Lower lobe of right lung (tissue), 2 donors: Measurements from ENCODE around the gene BCAR3. TPM values are rescaled to one million over a fixed set of nuclear protein-coding genes. Genes with fewer than 3 reads are reported as not detected.

ENCODE experiments used
- ATAC-seq, 2 donors: fragments of 200-7000 bp; cut with Tn5 transposase; one replicate each; pipeline ENCODE4 v1.9.1; 2020 to 2022; ENCODE audit warnings: mild to moderate bottlenecking in 2 of 2, moderate library complexity in 2 of 2
- DNase-seq: peaks from one replicate; pipeline ENCODE4 v3.0.0-alpha.2; 2020
- H3K27ac ChIP-seq: fragments of 200-600 bp; one replicate; pipeline ENCODE4 v1.8.0; 2022
- H3K27me3 ChIP-seq: fragments of 200-600 bp; one replicate; pipeline ENCODE4 v1.8.0; 2022; ENCODE audit warnings: low read depth
- H3K36me3 ChIP-seq: fragments of 200-600 bp; one replicate; pipeline ENCODE4 v1.8.0; 2022; ENCODE audit warnings: mild to moderate bottlenecking
- H3K4me1 ChIP-seq: fragments of 200-600 bp; one replicate; pipeline ENCODE4 v1.8.0; 2022
- H3K4me3 ChIP-seq: fragments of 200-600 bp; one replicate; pipeline ENCODE4 v1.8.0; 2022; ENCODE audit warnings: mild to moderate bottlenecking
- H3K9me3 ChIP-seq: fragments of 200-600 bp; one replicate; pipeline ENCODE4 v1.8.0; 2022
- CTCF ChIP-seq: fragments of 200-600 bp; IDR thresholded peaks from one replicate; pipeline ENCODE4 v1.8.0; 2022; ENCODE audit warnings: antibody characterized with exemption, mild to moderate bottlenecking
- intact Hi-C: fragments of 100-400 bp; cut with DNase I; formaldehyde crosslinking; loops from one replicate; pipeline ENCODE4 v1.11.0; 2022
- total RNA-seq: library from RNA; stranded (reverse); fragmentation: NEBNext Ultra II Directional; extraction: Animal tissue kit (Norgen Biotek cat#: 25700); gene quantifications from one replicate; pipeline ENCODE4 v1.2.1, GENCODE V29; 2021
- donor health status: DM: no; HTN: yes; CAD: no; lungs with severe emphysema.

BCAR3 gene
- total RNA-seq, 1 donor from 2014 or later: 24.9 TPM

GRCh38 chr1:93600663-93601062 is 81.0 kb downstream of the BCAR3 start:
- no peaks in the 10 kb centered on the region for H3K9me3 ChIP-seq
- no peak for TF ChIP-seq CTCF
- no peak overlapping the region for H3K27ac ChIP-seq
- no peaks in the 10 kb centered on the region for H3K36me3 ChIP-seq
- ATAC-seq: no peak
- DNase-seq: no peak
- no peaks in the 10 kb centered on the region for H3K27me3 ChIP-seq
- intact Hi-C loops: no loop called here
- H3K4me3 ChIP-seq: no peak overlapping the region
- peaks cover 15% of the 10 kb centered on the region for H3K4me1 ChIP-seq

- Histone ChIP-seq H3K4me1 (peaks cover 15% of the 10 kb centered on the region), H3K27ac (no peak overlapping the region), H3K9me3 (no peaks in the 10 kb centered on the region), H3K4me3 (no peak overlapping the region), H3K36me3 (no peaks in the 10 kb centered on the region), H3K27me3 (no peaks in the 10 kb centered on the region)
- TF ChIP-seq CTCF: no peak
- intact Hi-C loops: no loop called here
- ATAC-seq (no peak), DNase-seq (no peak)
Observed at GRCh38 chr1:93599479-93599878, 82.2 kb downstream of the BCAR3 start.

GRCh38 chr1:93598861-93599439 is 82.7 kb downstream of the BCAR3 start:
- Histone ChIP-seq H3K36me3 (no peaks in the 10 kb centered on the region), H3K4me1 (peaks cover 15% of the 10 kb centered on the region), H3K27ac (no peak overlapping the region), H3K4me3 (no peak overlapping the region), H3K27me3 (no peaks in the 10 kb centered on the region), H3K9me3 (no peaks in the 10 kb centered on the region)
- no peak for ATAC-seq
- intact Hi-C loops: no loop called here
- TF ChIP-seq CTCF: no peak
- no peak for DNase-seq

GRCh38 chr1:93598396-93598795 is 83.2 kb downstream of the BCAR3 start:
- no peaks in the 10 kb centered on the region for H3K27me3 ChIP-seq
- DNase-seq: no peak
- H3K36me3 ChIP-seq: no peaks in the 10 kb centered on the region
- TF ChIP-seq CTCF: no peak
- no peak overlapping the region for H3K27ac ChIP-seq
- intact Hi-C loops: no loop called here
- no peaks in the 10 kb centered on the region for H3K9me3 ChIP-seq
- H3K4me3 ChIP-seq: no peak overlapping the region
- peaks cover 15% of the 10 kb centered on the region for H3K4me1 ChIP-seq
- no peak for ATAC-seq

- ATAC-seq (no peak), DNase-seq (no peak)
- Histone ChIP-seq H3K4me3 (no peak overlapping the region), H3K4me1 (peaks cover 19% of the 10 kb centered on the region), H3K9me3 (no peaks in the 10 kb centered on the region), H3K27ac (no peak overlapping the region), H3K27me3 (no peaks in the 10 kb centered on the region), H3K36me3 (no peaks in the 10 kb centered on the region)
- TF ChIP-seq CTCF: no peak
- intact Hi-C loops: no loop called here
Observed at GRCh38 chr1:93597709-93598108, 83.9 kb downstream of the BCAR3 start.
